ENCODE results near the gene SOX12.
"Not testable (repeated sequence)": the region's sequence is repeated elsewhere in the genome, so short reads cannot be mapped to it uniquely, and the experiment has no call there.

The SOX12 gene

GRCh38 chr20:363319-364078 lies 38.1 kb downstream of the SOX12 start:
- no peak for DNase-seq

GRCh38 chr20:364905-365794 lies 39.8 kb downstream of the SOX12 start:
- no peak for DNase-seq

GRCh38 chr20:366041-366718 lies 40.8 kb downstream of the SOX12 start:
- DNase-seq: no peak

GRCh38 chr20:366719-367485 lies 41.5 kb downstream of the SOX12 start:
- DNase-seq: no peak

GRCh38 chr20:367486-367887 lies 42.1 kb downstream of the SOX12 start:
- no peak for DNase-seq

- no peak for DNase-seq
Observed at GRCh38 chr20:368915-369314, 43.6 kb downstream of the SOX12 start.

- no peak for DNase-seq
Observed at GRCh38 chr20:370151-370600, 44.8 kb downstream of the SOX12 start.

- no peak for DNase-seq
Observed at GRCh38 chr20:370977-371754, 45.8 kb downstream of the SOX12 start.

GRCh38 chr20:371755-372542 lies 46.6 kb downstream of the SOX12 start:
- no peak for DNase-seq

GRCh38 chr20:372543-373082 lies 47.3 kb downstream of the SOX12 start:
- DNase-seq: not testable (repeated sequence)

- no peak for DNase-seq
Observed at GRCh38 chr20:373171-373890, 48.0 kb downstream of the SOX12 start.

GRCh38 chr20:375265-375889 lies 50.0 kb downstream of the SOX12 start:
- DNase-seq: no peak

- no peak for DNase-seq
Observed at GRCh38 chr20:376089-376488, 50.7 kb downstream of the SOX12 start.

GRCh38 chr20:376750-377149 lies 51.4 kb downstream of the SOX12 start:
- DNase-seq: no peak

- not testable (repeated sequence) for DNase-seq
Observed at GRCh38 chr20:377578-377977, 52.2 kb downstream of the SOX12 start.

- DNase-seq: no peak
Observed at GRCh38 chr20:378961-379336, 53.6 kb downstream of the SOX12 start.

Measured in NCI-H1694 treated with DMSO at 0.1 percent for 48 hours (cell line).